Activated B cell treated with CpG ODN at 0.5 μM for 24 hours (primary cell): Measurements from ENCODE around the gene TMEM185B. TPM values are rescaled to one million over a fixed set of nuclear protein-coding genes. Genes with fewer than 3 reads are reported as not detected.

Experiments used
- ATAC-seq: fragments of 200-7000 bp; cut with Tn5 transposase; one replicate; pipeline ENCODE4 v1.10.0; 2021; ENCODE audit warnings: low read depth, mild to moderate bottlenecking, moderate library complexity
- CTCF ChIA-PET: fragments of 350-600 bp; sonication (Branson Sonifier 250); formaldehyde crosslinking; loops from one replicate; lab custom pipeline; 2021; ENCODE audit warnings: antibody characterized with exemption; lab: Charles Lee
- POLR2A ChIA-PET: fragments of 350-600 bp; sonication (Branson Sonifier 250); formaldehyde crosslinking; loops from one replicate; lab custom pipeline; 2021; ENCODE audit warnings: antibody characterized with exemption; lab: Charles Lee
- DNase-seq: peaks from one replicate; pipeline ENCODE4 v3.0.0; 2022
- H3K27ac Mint-ChIP-seq: one replicate; pipeline ENCODE4 v1.8.0; 2020; ENCODE audit warnings: mixed read lengths
- H3K27me3 Mint-ChIP-seq: one replicate; pipeline ENCODE4 v1.8.0; 2021; ENCODE audit warnings: mixed read lengths
- H3K36me3 Mint-ChIP-seq: one replicate; pipeline ENCODE4 v1.8.0; 2021; ENCODE audit warnings: low read depth, mixed read lengths
- H3K4me1 Mint-ChIP-seq: one replicate; pipeline ENCODE4 v1.8.0; 2021; ENCODE audit warnings: mixed read lengths
- H3K4me3 Mint-ChIP-seq: one replicate; pipeline ENCODE4 v1.8.0; 2020; ENCODE audit warnings: mild to moderate bottlenecking, mixed read lengths
- H3K9me3 Mint-ChIP-seq: one replicate; pipeline ENCODE4 v1.8.0; 2020; ENCODE audit warnings: mixed read lengths
- intact Hi-C: fragments of 100-400 bp; cut with micrococcal nuclease; formaldehyde crosslinking; loops from one replicate; pipeline ENCODE4 v1.15.1; 2024
- total RNA-seq: library from RNA; stranded (reverse); gene quantifications from 2 replicates; pipeline ENCODE4 v1.2.3, GENCODE V29; 2022
- TF ChIP-seq, protein P1 (sequence below): fragments of 200-600 bp; IDR thresholded peaks from one replicate; pipeline ENCODE4 v1.8.0; 2022; ENCODE audit warnings: antibody characterized with exemption, mild to moderate bottlenecking

The TMEM185B gene
- total RNA-seq, 1 donor from 2014 or later: 26.8 TPM

DNA sequence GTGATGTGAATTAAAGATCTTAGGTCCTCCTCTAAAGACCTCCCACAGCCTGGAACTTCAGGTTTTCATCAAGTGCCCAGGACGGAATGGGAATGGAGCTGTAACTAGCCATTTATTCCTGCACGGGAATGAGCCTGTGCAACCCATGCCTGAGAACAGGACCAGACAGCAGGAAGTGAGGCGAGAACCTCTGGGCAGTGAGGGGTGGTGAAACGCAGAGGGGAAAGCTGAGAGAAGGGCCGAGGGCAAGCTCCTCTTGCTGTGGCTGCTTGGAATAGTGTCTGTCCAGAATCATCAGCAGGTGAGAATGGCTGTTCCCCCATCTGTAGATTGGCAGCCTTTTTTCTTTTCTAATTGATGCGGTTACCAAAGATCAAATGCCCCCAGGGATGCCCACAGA lies 24.7 kb upstream of the TMEM185B start:
- no peak for ATAC-seq
- Mint-ChIP-seq H3K27ac (no peak overlapping the region), H3K36me3 (peaks cover 2% of the 10 kb centered on the region), H3K27me3 (peaks cover 6% of the 10 kb centered on the region), H3K4me1 (peaks cover 22% of the 10 kb centered on the region), H3K4me3 (no peak overlapping the region), H3K9me3 (peaks cover 2% of the 10 kb centered on the region)
- intact Hi-C loops: no loop called here
- ChIA-PET POLR2A (interaction anchor here (1.0 kb wide), 1 partner anchor 488 kb away, joined by 3 read pairs; the partner anchor contains the start of gene PTPN4), CTCF (interaction anchor here (0.7 to 1.4 kb wide), 2 partner anchors 15 to 71 kb away, joined by 3 read pairs; no protein-coding TSS in a partner anchor)
- TF ChIP-seq, protein P1, sequence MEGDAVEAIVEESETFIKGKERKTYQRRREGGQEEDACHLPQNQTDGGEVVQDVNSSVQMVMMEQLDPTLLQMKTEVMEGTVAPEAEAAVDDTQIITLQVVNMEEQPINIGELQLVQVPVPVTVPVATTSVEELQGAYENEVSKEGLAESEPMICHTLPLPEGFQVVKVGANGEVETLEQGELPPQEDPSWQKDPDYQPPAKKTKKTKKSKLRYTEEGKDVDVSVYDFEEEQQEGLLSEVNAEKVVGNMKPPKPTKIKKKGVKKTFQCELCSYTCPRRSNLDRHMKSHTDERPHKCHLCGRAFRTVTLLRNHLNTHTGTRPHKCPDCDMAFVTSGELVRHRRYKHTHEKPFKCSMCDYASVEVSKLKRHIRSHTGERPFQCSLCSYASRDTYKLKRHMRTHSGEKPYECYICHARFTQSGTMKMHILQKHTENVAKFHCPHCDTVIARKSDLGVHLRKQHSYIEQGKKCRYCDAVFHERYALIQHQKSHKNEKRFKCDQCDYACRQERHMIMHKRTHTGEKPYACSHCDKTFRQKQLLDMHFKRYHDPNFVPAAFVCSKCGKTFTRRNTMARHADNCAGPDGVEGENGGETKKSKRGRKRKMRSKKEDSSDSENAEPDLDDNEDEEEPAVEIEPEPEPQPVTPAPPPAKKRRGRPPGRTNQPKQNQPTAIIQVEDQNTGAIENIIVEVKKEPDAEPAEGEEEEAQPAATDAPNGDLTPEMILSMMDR: no peak
- DNase-seq: no peak

DNA sequence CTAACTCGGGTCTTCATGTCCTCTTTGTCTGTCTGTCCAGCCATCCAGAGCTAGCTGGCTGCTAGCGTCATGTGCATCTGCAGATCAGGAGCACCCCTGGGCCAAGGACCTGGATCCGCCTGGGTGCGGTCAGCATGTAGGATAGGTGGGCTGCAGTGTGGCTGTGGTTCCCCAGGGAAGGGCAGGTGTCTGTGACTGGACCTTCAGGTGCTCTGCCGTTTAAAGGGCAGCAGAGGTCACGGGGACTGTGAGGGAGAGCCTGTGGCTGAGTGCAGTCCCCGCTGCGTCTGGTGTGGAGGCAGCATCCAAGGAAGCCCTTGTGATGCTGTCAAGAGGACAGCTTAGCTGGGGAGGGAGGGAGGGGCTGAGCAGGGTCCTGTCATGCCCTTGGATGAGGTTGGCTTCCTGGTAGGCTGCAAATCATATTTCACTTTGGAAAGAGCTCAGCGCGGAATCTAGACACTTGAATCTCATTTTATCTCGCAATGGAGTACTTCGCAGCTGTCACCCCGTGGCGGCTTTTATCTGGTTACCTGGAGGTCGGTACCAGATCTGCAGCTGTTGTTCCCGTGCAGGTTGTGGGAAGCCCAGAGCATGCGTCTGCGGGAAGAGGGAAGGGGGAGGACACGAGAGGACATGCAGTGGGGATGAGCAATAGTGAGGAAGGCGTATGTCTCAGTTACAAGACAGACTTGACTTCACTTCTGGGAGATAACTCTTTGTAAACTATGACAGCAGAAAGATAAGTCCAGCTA lies 23.5 kb upstream of the TMEM185B start:
- H3K4me3 Mint-ChIP-seq: no peak overlapping the region
- H3K27me3 Mint-ChIP-seq: peaks cover 6% of the 10 kb centered on the region
- POLR2A ChIA-PET: no interaction called here
- ATAC-seq (no peak), DNase-seq (no peak)
- CTCF ChIA-PET: interaction anchor here (1.4 kb wide), 1 partner anchor 70 kb away, joined by 3 read pairs; no protein-coding TSS in a partner anchor
- no peak overlapping the region for H3K27ac Mint-ChIP-seq
- H3K9me3 Mint-ChIP-seq: peaks cover 2% of the 10 kb centered on the region
- no peaks in the 10 kb centered on the region for H3K36me3 Mint-ChIP-seq
- H3K4me1 Mint-ChIP-seq: peaks cover 13% of the 10 kb centered on the region
- intact Hi-C loops: no loop called here
- TF ChIP-seq, protein P1: no peak

DNA sequence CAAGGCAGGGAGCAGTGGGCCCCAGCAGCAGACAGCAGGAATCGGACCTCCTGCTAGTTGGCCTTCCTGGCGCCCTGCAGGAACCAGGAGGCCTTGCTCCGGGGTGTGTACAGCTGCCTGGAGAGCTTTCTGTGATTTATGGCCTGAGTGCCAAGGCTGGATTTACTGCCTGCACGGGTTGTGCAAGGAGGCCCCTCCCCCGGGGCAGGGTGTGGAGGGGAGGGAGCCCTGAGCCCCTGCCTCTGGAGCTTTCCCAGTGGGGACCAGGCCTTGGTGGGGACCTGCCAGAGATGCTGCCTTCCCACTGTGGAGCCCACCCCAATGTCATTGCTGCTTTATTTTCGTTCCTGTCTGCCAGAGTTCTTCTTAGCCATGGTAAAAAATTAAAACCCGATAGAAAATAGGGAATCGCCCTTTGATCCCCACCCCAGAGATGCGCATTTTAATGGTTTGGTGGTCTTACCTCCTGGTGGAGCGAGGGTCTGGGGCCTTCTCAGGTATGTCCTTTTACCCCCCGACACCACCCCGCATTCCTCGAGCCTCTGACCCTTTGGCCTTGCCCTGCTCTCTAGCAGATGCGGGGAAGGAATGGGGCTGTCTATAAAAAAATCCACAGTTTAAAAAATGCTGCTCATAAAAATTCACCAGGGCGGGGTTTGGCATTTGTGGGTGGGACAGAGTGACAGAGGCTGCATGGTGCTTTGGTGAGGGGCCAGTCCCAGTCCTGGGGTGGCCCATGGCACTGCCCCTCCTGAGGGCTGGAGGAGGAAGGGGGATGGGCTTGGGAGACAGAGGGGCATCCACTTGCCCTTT lies 22.5 kb upstream of the TMEM185B start:
- H3K27ac Mint-ChIP-seq: no peak overlapping the region
- DNase-seq: no peak
- POLR2A ChIA-PET: no interaction called here
- CTCF ChIA-PET: no interaction called here
- no peaks in the 10 kb centered on the region for H3K36me3 Mint-ChIP-seq
- intact Hi-C loops: no loop called here
- no peak overlapping the region for H3K4me3 Mint-ChIP-seq
- H3K4me1 Mint-ChIP-seq: peaks cover 10% of the 10 kb centered on the region
- H3K27me3 Mint-ChIP-seq: peaks cover 6% of the 10 kb centered on the region
- no peak for ATAC-seq
- TF ChIP-seq, protein P1: no peak
- H3K9me3 Mint-ChIP-seq: peaks cover 2% of the 10 kb centered on the region

DNA sequence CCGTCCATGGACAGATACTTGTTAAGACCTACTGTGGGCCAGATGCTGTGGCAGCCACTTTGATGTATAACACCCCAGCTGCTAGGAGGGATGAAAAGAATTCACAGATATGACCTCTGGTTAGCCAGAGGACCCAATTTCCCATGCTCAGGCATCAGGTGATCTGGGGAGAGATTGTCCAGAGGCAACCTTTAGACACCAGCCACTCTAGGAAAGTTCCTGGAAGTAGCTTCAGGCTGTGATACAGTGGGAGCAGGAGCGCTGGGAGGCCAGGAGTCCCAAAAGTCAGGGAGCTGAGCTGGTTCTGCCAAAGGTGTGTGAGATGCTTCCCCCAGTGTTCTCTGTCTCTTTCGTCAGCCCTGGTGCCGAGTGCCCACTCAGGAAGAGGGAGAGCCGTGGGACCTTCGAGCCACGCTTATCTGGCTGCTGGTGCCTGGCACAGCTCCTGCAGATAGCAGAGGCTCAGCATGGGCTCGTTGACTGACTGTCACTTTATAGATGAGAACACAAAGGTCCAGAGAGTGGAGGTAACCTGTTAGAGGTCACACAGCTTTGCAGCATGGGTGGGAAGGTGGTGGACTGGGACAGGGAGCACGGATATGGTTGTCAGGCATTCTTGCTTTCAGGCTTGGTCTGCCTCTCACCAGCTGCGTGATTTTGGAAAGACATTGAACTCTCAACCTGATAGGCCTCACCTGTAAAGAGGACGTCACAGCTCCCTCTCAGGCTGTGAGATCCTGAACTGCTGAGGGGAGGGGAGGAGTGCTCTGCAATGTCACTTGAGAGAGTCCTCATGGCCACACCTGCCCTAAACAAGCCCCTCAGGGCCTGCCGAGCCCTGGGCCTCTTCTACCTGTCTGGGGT lies 21.7 kb upstream of the TMEM185B start:
- intact Hi-C loops: no loop called here
- POLR2A ChIA-PET: no interaction called here
- CTCF ChIA-PET: no interaction called here
- no peak for ATAC-seq
- no peak overlapping the region for H3K27ac Mint-ChIP-seq
- H3K9me3 Mint-ChIP-seq: peaks cover 2% of the 10 kb centered on the region
- no peak for DNase-seq
- peaks cover 6% of the 10 kb centered on the region for H3K27me3 Mint-ChIP-seq
- peaks cover 10% of the 10 kb centered on the region for H3K4me1 Mint-ChIP-seq
- TF ChIP-seq, protein P1: no peak
- H3K36me3 Mint-ChIP-seq: no peaks in the 10 kb centered on the region
- H3K4me3 Mint-ChIP-seq: no peak overlapping the region
